SK-N-SH (cell line): ENCODE data around the gene SNX9. TPM values are rescaled to one million over a fixed set of nuclear protein-coding genes. Genes with fewer than 3 reads are reported as not detected.

Source experiments
- CTCF ChIA-PET: fragments of 300-600, 350-600 bp; formaldehyde crosslinking; extraction: SDS; loops from one replicate; lab custom pipeline; 2021; lab: Yijun Ruan, JAX
- POLR2A ChIA-PET: fragments of 350-600 bp; sonication (Branson Sonifier 250); formaldehyde crosslinking; extraction: SDS; loops from one replicate; lab custom pipeline; 2020; ENCODE audit warnings: antibody characterized with exemption, inconsistent platforms; lab: Yijun Ruan, JAX
- DNase-seq: peaks from one replicate; pipeline ENCODE4 v3.0.0; 2012
- H2AFZ ChIP-seq: fragments of 200-600 bp; sonication (generic); 2 replicates; pipeline ENCODE4 v1.8.1; 2016; ENCODE audit warnings: antibody characterized with exemption, mild to moderate bottlenecking, low read depth
- H3F3A ChIP-seq: fragments of 200-600 bp; sonication (generic); replicated peaks from 2 replicates; pipeline ENCODE3; 2016; ENCODE audit warnings: antibody characterized with exemption, mild to moderate bottlenecking; ENCODE audit not compliant: insufficient read depth
- H3K27ac ChIP-seq, 2 experiments: fragments of 200-500 bp in 1 of 2; fragments of 200-600 bp in 1 of 2; sonication (Bioruptor generic) in 1 of 2; sonication (generic), shearing (Covaris generic) in 1 of 2; 2 replicates each; pipeline versions ENCODE4 v1.5.1 to v1.6.1; 2014 to 2016; ENCODE audit warnings: low read depth in 2 of 2, inconsistent platforms in 1 of 2, low read length in 1 of 2, mild to moderate bottlenecking in 1 of 2, mixed read lengths in 1 of 2
- H3K27me3 ChIP-seq: fragments of 200-600 bp; sonication (generic), shearing (Covaris generic); 2 replicates; pipeline ENCODE4 v1.6.1; 2016; ENCODE audit warnings: mixed run types; ENCODE audit not compliant: insufficient read depth
- H3K36me3 ChIP-seq, 2 experiments: fragments of 200-500 bp in 1 of 2; fragments of 200-600 bp in 1 of 2; sonication (Bioruptor generic) in 1 of 2; sonication (generic) in 1 of 2; replicated peaks in 1 of 2; 2 replicates each; pipeline versions ENCODE3 to v1.5.1; 2014 to 2016; ENCODE audit warnings: low read length in 1 of 2, mild to moderate bottlenecking in 1 of 2; ENCODE audit not compliant: insufficient read depth in 2 of 2, control insufficient read depth in 1 of 2
- H3K4me1 ChIP-seq, 2 experiments: fragments of 200-500 bp in 1 of 2; fragments of 200-600 bp in 1 of 2; sonication (Bioruptor generic) in 1 of 2; sonication (generic), shearing (Covaris generic) in 1 of 2; 2 replicates each; pipeline versions ENCODE4 v1.5.1 to v1.6.1; 2014 to 2016; ENCODE audit warnings: low read depth in 1 of 2, low read length in 1 of 2, mixed run types in 1 of 2; ENCODE audit not compliant: insufficient read depth in 2 of 2, control insufficient read depth in 1 of 2
- H3K4me2 ChIP-seq: fragments of 200-600 bp; sonication (generic), shearing (Covaris generic); 2 replicates; pipeline ENCODE4 v1.6.1; 2017; ENCODE audit warnings: mixed run types
- H3K4me3 ChIP-seq, 2 experiments: fragments of 200-500 bp in 1 of 2; fragments of 200-600 bp in 1 of 2; sonication (Bioruptor generic) in 1 of 2; sonication (generic), shearing (Covaris generic) in 1 of 2; 2 replicates each; pipeline versions ENCODE4 v1.5.1 to v1.8.1; 2014 to 2016; ENCODE audit warnings: low read depth in 2 of 2, inconsistent platforms in 1 of 2, low read length in 1 of 2, mild to moderate bottlenecking in 1 of 2, mixed read lengths in 1 of 2, moderate library complexity in 1 of 2
- H3K79me2 ChIP-seq: fragments of 200-600 bp; sonication (generic); 2 replicates; pipeline ENCODE4 v1.8.1; 2017; ENCODE audit warnings: mild to moderate bottlenecking; ENCODE audit not compliant: insufficient read depth
- H3K9ac ChIP-seq: fragments of 200-600 bp; sonication (generic); 2 replicates; pipeline ENCODE4 v1.6.1; 2017; ENCODE audit warnings: mixed run types
- H3K9me2 ChIP-seq: fragments of 200-600 bp; sonication (generic); 2 replicates; pipeline ENCODE4 v1.6.1; 2017; ENCODE audit warnings: mixed run types
- H3K9me3 ChIP-seq: fragments of 200-600 bp; sonication (generic); 2 replicates; pipeline ENCODE4 v1.6.1; 2017; ENCODE audit warnings: mixed run types, mild to moderate bottlenecking, moderate library complexity
- H4K20me1 ChIP-seq: fragments of 200-600 bp; sonication (generic); 2 replicates; pipeline ENCODE4 v1.6.1; 2017; ENCODE audit warnings: mild to moderate bottlenecking, mixed run types; ENCODE audit not compliant: insufficient read depth
- CHD2 ChIP-seq: fragments of 150-350 bp; IDR thresholded peaks from 2 replicates; pipeline ENCODE4 v1.6.1; 2018; ENCODE audit warnings: low read length; ENCODE audit not compliant: partially characterized antibody
- EZH2phosphoT487 ChIP-seq: fragments of 200-600 bp; sonication (generic); IDR thresholded peaks from 2 replicates; pipeline ENCODE4 v1.6.1; 2017; ENCODE audit warnings: low read depth, mixed run types, mild to moderate bottlenecking, antibody characterized with exemption, moderate library complexity, borderline replicate concordance
- FOSL2 ChIP-seq: IDR thresholded peaks from 2 replicates; pipeline ENCODE4 v1.4.0; 2012; ENCODE audit warnings: low read depth, mild to moderate bottlenecking, moderate library complexity, borderline replicate concordance
- FOXM1 ChIP-seq: IDR thresholded peaks from 2 replicates; pipeline ENCODE4 v1.4.0; 2012; ENCODE audit warnings: low read depth, mild to moderate bottlenecking
- GATA2 ChIP-seq: sonication (generic); formaldehyde crosslinking; IDR thresholded peaks from 2 replicates; pipeline ENCODE4 v1.5.0; 2020; ENCODE audit warnings: mild to moderate bottlenecking, missing genetic modification reagents
- NRF1 ChIP-seq: IDR thresholded peaks from 2 replicates; pipeline ENCODE4 v1.6.1; 2012; ENCODE audit warnings: low read depth, mild to moderate bottlenecking, low read length
- PBX3 ChIP-seq: IDR thresholded peaks from 2 replicates; pipeline ENCODE4; 2012
- RCOR1 ChIP-seq: fragments of 150-350 bp; IDR thresholded peaks from 2 replicates; pipeline ENCODE4 v1.6.1; 2017; ENCODE audit warnings: antibody characterized with exemption, low read length
- RXRA ChIP-seq: IDR thresholded peaks from 2 replicates; pipeline ENCODE4 v1.4.0; 2012; ENCODE audit warnings: low read depth, mild to moderate bottlenecking, borderline replicate concordance
- TAF1 ChIP-seq: IDR thresholded peaks from 2 replicates; pipeline ENCODE4 v1.6.1; 2012; ENCODE audit warnings: low read depth, mild to moderate bottlenecking, low read length, moderate library complexity, borderline replicate concordance
- WGBS: methylation state at CpG from one replicate; pipeline ENCODE4 v1.1.6; 2017; ENCODE audit warnings: low lambda C conversion rate; 5-methylcytosine and 5-hydroxymethylcytosine counted together
- polyA plus RNA-seq, 3 experiments: library from polyadenylated mRNA; depleted of rRNA; stranded (reverse); fragments of >200 nt; gene quantifications; 2 replicates each; pipeline ENCODE4 v1.2.3, GENCODE V29; 2012
- TF ChIP-seq, protein P1 (sequence below): fragments of 150-350 bp; IDR thresholded peaks from 2 replicates; pipeline ENCODE4 v1.6.1; 2016; ENCODE audit warnings: mild to moderate bottlenecking, low read depth, low read length
- TF ChIP-seq, protein P2 (sequence below): IDR thresholded peaks from 2 replicates; pipeline ENCODE4 v1.6.1; 2012; ENCODE audit warnings: mild to moderate bottlenecking, low read depth, low read length, moderate library complexity
- TF ChIP-seq, protein P3 (sequence below): IDR thresholded peaks from 2 replicates; pipeline ENCODE4 v1.4.0; 2012; ENCODE audit warnings: low read depth, borderline replicate concordance

Gene SNX9
- polyA plus RNA-seq, 1 of the 3 experiments (the other 2 are of a cell fraction), result 31.6 TPM

- no peak for TF ChIP-seq CHD2
- no peak for TF ChIP-seq RXRA
- no peak for TF ChIP-seq RCOR1
- TF ChIP-seq, protein P1, sequence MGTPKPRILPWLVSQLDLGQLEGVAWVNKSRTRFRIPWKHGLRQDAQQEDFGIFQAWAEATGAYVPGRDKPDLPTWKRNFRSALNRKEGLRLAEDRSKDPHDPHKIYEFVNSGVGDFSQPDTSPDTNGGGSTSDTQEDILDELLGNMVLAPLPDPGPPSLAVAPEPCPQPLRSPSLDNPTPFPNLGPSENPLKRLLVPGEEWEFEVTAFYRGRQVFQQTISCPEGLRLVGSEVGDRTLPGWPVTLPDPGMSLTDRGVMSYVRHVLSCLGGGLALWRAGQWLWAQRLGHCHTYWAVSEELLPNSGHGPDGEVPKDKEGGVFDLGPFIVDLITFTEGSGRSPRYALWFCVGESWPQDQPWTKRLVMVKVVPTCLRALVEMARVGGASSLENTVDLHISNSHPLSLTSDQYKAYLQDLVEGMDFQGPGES, result no peak
- TF ChIP-seq, protein P2, sequence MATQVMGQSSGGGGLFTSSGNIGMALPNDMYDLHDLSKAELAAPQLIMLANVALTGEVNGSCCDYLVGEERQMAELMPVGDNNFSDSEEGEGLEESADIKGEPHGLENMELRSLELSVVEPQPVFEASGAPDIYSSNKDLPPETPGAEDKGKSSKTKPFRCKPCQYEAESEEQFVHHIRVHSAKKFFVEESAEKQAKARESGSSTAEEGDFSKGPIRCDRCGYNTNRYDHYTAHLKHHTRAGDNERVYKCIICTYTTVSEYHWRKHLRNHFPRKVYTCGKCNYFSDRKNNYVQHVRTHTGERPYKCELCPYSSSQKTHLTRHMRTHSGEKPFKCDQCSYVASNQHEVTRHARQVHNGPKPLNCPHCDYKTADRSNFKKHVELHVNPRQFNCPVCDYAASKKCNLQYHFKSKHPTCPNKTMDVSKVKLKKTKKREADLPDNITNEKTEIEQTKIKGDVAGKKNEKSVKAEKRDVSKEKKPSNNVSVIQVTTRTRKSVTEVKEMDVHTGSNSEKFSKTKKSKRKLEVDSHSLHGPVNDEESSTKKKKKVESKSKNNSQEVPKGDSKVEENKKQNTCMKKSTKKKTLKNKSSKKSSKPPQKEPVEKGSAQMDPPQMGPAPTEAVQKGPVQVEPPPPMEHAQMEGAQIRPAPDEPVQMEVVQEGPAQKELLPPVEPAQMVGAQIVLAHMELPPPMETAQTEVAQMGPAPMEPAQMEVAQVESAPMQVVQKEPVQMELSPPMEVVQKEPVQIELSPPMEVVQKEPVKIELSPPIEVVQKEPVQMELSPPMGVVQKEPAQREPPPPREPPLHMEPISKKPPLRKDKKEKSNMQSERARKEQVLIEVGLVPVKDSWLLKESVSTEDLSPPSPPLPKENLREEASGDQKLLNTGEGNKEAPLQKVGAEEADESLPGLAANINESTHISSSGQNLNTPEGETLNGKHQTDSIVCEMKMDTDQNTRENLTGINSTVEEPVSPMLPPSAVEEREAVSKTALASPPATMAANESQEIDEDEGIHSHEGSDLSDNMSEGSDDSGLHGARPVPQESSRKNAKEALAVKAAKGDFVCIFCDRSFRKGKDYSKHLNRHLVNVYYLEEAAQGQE, result no peak
- H4K20me1 ChIP-seq, result peaks cover 84% of the 10 kb centered on the region
- H3K27me3 ChIP-seq, result no peaks in the 10 kb centered on the region
- POLR2A ChIA-PET, result no interaction called here
- no peak overlapping the region for H3K9ac ChIP-seq
- H2AFZ ChIP-seq, result no peak overlapping the region
- H3K36me3 ChIP-seq, result no peaks in the 10 kb centered on the region
- H3K4me3 ChIP-seq, result no peak overlapping the region
- CTCF ChIA-PET, result interaction anchor here (2.2 kb wide), 1 partner anchor 14 kb away, joined by 9 read pairs; no protein-coding TSS in a partner anchor
- peak overlapping the region; percentile 45; the same call in 1 of the 2 replicates for H3K4me2 ChIP-seq
- H3K4me1 ChIP-seq, result peaks cover 7 to 34% of the 10 kb centered on the region in 2 experiments; a peak in 3 of 4 replicates
- peak overlapping the region in 1 of 2 experiments; percentile 49; a peak in 1 of 4 replicates for H3K27ac ChIP-seq
- no peaks in the 10 kb centered on the region for H3K9me2 ChIP-seq
- H3K79me2 ChIP-seq, result peaks cover 100% of the 10 kb centered on the region
- H3F3A ChIP-seq, result peaks cover 16% of the 10 kb centered on the region
- no peak for DNase-seq
- H3K9me3 ChIP-seq, result no peaks in the 10 kb centered on the region; the same call in 1 of the 2 replicates
- 88% methylated on average over 7 of the region's 7 CpGs for WGBS
Observed at GRCh38 chr6:157859775-157860504, 36.9 kb downstream of the SNX9 start.

DNA sequence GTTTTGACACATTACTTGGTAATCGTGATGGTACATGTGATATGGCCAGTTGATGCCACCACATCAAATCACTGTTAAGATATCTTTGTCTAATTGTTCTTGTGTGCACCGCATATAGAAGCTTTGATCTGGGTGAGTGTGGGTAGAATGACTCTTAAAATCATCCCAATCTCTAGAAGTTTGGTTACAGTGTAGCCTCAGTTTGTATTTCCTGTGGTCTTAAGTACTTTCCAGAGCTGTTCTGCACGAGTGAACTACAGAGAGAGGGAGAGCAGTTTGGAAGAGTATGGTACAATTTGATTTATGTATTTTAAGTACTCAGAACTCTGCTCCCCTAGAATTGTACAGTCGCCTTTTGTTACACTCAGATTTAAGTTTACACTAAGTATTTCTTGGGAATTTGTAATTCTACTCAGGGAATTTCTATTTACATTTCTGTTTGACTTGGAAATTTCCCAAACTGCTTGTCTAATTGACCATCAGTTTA lies 37.5 kb downstream of the SNX9 start:
- Histone ChIP-seq H3K4me2 (peak overlapping the region; percentile 45; the same call in 1 of the 2 replicates), H3K9me3 (no peaks in the 10 kb centered on the region; the same call in 1 of the 2 replicates), H3K79me2 (peaks cover 100% of the 10 kb centered on the region), H3F3A (peaks cover 16% of the 10 kb centered on the region), H3K36me3 (no peaks in the 10 kb centered on the region), H3K4me1 (peaks cover 10 to 34% of the 10 kb centered on the region in 2 experiments; a peak in 3 of 4 replicates), H2AFZ (no peak overlapping the region), H3K4me3 (no peak overlapping the region), H3K27ac (peak overlapping the region in 1 of 2 experiments; percentile 49; a peak in 1 of 4 replicates), H3K9me2 (no peaks in the 10 kb centered on the region), H3K27me3 (no peaks in the 10 kb centered on the region), H3K9ac (no peak overlapping the region), H4K20me1 (peaks cover 78% of the 10 kb centered on the region)
- POLR2A ChIA-PET, result no interaction called here
- WGBS, result 59% methylated on average over 4 of the region's 4 CpGs
- no peak for DNase-seq
- CTCF ChIA-PET, result interaction anchor here (0.8 to 2.2 kb wide), 2 partner anchors 13 to 212 kb away, joined by 3 to 9 read pairs; no protein-coding TSS in a partner anchor
- TF ChIP-seq, protein P3, sequence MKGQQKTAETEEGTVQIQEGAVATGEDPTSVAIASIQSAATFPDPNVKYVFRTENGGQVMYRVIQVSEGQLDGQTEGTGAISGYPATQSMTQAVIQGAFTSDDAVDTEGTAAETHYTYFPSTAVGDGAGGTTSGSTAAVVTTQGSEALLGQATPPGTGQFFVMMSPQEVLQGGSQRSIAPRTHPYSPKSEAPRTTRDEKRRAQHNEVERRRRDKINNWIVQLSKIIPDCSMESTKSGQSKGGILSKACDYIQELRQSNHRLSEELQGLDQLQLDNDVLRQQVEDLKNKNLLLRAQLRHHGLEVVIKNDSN, result no peak
- no peak for TF ChIP-seq NRF1
- TF ChIP-seq GATA2, result no peak
- TF ChIP-seq PBX3, result no peak
- no peak for TF ChIP-seq TAF1
- no peak for TF ChIP-seq CHD2
- TF ChIP-seq, protein P1, result no peak
- TF ChIP-seq FOSL2, result no peak
- TF ChIP-seq FOXM1, result no peak
- no peak for TF ChIP-seq EZH2phosphoT487
